Stimulated activated CD8-positive, alpha-beta memory T cell treated with anti-CD3 and anti-CD28 coated beads, Interleukin-12 subunit alpha, Interleukin-12 subunit beta, amount 100 ng/mL, for 24 hours (primary cell): ENCODE measurements around the gene HNRNPH3.
"Not testable (repeated sequence)": the region's sequence is repeated elsewhere in the genome, so short reads cannot be mapped to it uniquely, and the experiment has no call there.

ENCODE experiments used
- DNase-seq: peaks from one replicate; pipeline ENCODE4 v3.0.0-alpha.2; 2020; ENCODE audit errors: extremely low read depth

Gene HNRNPH3, protein sequence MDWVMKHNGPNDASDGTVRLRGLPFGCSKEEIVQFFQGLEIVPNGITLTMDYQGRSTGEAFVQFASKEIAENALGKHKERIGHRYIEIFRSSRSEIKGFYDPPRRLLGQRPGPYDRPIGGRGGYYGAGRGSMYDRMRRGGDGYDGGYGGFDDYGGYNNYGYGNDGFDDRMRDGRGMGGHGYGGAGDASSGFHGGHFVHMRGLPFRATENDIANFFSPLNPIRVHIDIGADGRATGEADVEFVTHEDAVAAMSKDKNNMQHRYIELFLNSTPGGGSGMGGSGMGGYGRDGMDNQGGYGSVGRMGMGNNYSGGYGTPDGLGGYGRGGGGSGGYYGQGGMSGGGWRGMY

DNA sequence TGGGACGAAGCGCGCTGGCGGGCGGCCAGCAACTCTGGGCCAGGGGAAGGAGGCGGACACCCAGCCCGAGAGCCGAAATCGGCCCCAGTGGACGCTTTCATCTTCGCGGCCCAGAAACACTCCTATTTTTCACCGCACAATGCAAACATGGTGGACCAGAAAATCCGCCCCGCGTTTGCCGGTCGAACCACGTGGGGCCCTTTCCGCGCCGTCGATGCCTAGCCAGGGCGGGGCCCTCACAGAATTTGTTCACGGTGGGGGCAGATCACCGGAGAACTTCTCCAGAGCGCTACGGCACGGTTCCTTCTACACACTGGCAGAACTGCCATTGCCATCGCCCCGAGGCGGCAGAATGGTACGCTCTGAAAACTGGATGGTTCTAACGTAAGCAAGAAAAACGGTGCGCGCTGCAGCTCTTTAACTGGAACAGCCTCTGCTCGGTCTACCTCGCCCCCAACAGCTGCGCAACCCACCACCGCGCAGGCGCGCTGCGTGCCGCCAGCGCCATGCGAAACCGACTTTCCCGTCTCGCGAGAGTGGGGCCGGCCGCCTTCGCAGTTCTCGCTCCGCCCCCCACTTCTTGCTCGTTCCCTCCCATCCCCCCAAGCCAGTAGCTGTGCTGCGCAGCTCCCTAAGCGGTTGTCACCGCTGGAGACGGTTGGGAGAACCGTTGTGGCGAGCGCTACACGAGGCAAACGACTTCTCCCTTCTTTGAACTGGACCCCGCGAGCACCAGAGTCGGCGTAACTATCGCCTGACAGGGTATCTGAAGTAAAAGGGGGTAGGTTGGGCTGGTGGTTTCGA, at the start of gene HNRNPH3:
Gene HNRNPH3, plus strand, starts transcription at position 610 of the 804 bp plus-strand sequence. CDS start 5,158 bp downstream, outside the sequence.
- DNase-seq, result peak; percentile 94

DNA sequence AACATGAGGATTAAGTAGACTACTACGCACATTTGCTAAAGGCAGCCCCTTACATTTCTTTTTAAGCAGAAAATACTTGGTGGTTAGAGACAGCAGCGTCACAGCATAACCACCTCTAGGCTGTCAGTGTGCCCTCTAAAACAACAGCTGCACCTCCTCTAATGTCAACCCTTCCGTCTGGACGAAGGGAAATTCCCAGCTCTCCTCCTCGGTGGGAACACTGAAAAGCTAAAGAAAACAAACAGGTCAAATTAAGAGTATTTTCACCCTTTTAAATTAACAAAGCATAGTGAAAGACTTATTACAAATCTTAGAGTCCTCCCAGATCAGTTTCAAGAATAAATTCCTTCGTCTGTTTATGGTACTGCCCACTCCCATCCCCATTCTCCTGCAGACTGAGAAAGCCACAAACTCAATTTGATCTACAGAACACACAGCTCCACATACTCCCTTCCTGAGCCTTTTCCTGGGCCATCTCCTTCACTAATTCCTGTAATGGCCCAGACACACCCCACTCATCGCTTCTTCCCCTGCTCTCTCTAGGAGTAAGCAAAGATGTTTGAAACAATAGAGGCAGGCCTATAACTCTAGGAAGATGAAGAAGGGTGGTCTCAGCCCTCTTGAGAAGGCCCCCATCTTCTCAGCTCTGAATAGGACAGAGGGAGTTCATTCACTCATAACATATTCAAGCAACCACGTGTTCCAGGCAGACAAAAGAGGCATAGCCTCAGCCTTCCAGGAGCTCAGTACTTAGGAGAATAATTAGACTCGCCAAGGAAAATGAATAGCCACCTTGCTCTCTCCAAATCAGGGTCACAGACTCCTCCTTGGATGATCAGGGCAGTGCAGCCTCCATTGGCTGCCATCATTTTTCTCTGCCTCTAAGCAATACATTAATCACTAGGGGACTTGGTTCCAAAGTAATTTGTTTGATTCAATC, 47.5 kb upstream of the HNRNPH3 start:
- DNase-seq, result no peak

DNA sequence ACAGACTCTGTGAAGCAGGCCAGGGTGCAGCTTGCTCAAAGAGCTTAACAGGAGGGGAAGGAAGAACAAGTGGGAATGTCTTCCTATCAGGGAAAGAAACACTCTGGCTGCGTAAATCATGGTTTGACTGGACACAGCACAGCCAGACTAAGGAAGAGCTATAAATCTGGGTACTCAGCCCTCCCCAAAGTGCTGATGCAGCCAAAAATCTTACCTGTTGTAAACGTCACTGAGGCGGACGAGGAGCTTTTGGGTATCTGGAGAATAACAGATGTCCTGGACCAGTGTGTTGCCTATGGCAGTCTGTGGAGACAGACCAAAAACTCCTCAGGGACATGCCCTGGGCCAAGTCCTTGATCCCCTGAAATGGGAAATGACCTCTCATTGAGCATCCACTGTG, 43.1 kb upstream of the HNRNPH3 start:
- no peak for DNase-seq

DNA sequence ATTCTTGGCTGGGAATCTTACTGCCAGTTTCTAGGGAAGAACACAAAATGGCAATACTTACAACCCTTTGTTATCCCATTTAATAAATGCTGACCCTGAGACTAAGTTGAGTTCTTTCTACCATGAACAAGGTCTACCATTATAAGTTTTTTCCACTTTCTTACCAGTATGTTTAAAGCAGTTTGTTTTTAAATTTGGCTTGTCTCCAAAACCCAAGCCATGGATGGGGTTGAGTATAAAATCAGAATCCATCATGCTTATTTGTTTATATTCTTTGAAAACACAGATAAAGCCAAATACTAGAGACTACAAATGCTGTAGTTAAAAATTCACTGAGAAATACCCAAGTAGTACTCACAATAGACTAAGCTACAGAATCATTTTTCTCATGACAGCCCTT, 41.1 kb upstream of the HNRNPH3 start:
- DNase-seq, result no peak

DNA sequence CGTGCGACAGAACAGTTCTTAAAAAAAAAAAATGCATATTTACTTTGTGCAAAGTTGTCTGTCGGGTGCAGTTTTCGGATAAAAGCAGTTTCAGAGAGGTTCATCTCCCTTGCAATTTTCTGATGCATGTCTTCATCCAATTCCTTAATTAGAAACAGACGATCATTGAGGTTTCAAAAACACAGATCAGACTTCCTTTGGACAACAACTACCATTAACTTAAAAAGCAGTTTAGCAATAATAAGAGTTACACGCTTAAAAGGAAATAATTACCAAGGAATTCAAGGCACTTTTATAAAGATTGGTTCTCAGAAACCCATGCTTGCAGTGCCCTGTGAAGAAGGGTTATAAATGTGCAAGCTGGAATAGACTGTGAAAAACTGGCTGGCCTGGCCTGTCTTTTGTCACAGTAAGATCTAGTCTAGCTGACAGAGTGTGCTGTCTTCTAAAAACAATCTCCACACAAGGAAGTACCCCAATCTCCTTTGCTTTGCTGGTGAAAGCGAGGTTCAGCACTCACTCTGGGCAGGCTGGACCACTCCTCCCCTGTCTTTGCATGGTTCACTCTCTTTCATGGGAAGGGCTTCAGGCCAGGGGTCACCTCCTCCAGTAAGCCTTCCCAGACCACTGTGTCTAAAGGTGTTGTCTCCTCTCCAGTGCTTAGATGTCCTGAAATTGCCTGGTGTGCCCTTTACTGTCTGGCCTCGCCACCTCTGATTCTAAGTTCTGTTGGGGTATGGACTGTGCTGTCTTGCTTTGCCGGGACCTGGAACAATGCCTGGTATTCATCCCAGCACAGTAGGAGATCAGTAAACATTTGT, 34.8 kb upstream of the HNRNPH3 start:
- no peak for DNase-seq

DNA sequence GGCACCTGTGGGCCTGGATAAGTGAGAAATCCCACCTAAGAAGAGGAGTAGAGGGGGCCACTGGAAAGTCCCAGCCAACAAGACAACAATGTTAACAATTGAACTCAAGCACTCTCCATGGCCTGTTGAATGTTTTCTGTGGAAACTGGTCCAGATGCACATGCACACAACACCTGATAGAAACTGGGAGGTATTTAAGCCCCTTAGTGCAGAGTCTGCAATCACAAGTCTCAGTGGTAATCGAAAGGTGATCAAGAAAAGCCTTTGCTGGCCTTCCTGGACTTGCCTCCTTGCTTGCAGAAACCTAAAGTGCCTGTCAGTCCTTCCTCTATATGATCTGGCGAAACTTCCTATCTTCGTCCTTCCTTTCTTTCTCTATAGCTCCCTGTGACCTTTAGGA, 30.6 kb upstream of the HNRNPH3 start:
- no peak for DNase-seq

DNA sequence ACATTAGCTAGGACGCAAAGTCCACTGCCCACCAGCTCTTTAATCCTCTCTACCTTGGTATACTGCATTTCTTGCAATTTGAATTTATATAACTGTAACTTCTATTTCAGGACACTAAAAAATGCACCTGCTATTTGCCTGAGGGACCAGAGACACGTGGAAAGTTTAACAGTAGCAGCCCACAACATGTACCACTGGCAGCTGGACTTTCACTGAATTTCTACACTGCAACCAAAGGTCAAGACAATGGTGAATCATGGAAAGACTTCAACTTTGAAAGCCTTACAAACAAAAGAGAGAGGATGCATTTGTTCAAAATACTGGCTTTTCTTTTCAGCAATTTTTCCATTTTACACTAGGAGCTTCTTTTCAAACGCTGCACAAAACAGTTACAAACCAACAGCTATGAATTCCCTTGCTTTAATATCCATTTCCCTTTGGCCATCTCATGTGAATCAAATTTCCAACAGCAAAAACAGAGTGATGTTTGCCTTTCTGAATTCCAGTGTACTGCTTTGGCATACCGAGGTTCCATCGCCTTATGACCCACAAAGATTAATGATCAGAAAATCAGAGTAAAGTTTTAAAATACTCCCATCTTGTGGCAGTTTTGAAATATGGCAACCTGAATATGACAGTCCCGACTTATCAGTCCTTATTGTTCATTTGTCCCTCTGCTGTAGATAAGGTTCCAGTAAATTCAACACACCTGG, 29.9 kb upstream of the HNRNPH3 start:
- no peak for DNase-seq

DNA sequence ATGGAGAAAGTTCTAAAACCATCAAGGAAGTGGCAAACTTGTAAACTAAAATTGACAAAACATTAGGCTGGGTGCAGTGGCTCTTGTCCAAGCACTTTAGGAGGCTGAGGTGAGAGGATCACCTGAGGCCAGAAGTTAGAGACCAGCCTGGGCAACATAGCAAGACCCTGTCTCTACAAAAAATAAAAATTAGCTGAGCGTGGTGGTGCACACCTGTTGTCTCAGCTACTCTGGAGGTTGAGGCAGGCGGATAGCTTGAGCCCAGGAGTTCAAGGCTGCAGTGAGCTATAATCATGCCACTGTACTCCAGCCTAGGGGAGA, 29.4 kb upstream of the HNRNPH3 start:
- no peak for DNase-seq

DNA sequence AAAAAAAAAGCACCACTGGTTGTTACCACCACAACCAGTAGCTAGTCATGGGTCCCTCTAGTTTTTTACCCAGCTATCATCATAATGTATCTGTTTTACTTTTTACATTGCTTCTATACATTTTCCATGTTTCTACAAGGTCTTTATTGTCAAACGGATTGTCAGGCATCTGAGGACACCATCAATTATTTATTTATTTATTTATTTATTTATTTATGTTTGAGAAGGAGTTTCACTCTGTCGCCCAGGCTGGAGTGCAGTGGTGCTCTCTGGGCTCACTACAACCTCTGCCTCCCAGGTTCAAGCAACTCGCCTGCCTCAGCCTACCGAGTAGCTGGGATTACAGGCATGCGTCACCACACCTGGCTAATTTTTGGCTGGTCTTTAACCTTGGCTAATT, 29.0 kb upstream of the HNRNPH3 start:
- DNase-seq, result no peak

DNA sequence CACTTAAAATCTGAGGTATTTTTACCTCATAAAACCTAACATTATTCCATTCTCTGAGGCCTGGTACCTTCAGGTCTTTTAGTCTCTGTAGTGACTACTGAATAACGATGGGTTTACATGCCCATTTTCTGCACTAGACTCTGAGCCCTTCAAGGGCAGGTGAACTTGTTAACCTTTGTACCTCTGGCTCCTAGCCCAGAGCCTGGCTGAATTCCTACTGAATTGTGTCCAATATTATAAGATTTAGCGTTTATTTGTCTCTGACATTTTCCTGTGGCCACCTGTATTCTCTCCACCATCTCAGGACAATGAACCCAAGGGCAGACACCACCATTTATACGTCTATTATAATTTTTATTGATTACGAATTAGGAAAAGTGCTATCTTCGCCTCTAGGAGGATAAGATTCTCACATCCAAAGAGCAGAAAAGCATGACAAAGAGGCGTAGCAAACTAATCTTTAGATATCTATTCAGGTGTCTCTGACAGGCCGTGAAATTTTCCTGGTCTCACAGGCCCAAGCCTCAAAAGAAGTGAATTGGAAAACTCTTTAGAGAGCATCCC, 27.9 kb upstream of the HNRNPH3 start:
- DNase-seq, result no peak

DNA sequence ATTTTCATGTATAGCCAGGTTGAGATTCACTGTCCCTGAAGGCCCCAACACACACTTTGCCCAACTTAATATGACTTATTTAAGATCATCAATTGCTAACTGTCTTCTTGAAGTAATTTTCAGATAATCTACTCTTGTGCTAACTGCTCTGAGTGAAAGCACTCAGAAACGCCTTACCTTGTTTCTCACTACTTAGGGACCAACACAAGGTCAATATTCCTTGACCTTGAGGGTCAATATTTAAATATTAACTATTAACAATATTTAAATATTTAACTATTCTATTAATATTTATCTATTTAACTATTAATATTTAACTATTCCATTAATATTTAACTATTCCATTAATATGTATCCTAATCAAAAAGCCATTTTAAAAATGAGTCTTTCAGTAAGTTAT, 26.0 kb upstream of the HNRNPH3 start:
- DNase-seq, result no peak

DNA sequence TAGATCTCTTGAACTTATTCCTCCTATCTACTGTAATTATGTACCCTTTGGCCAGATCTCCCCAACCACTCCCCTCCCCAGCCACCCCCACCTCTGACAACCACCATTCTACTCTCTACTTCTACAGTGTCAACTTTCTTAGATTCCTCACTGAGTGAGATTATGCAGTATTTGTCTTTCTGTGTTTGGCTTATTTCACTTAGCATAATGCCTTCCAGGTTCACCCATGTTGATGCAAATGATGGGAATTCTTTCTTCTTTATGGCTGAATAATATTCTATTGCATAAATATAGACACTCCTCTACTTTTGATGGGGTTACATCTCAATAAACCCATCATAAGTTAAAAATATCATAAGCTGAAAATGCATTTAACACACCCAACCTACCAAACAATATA, 21.3 kb upstream of the HNRNPH3 start:
- DNase-seq, result no peak

DNA sequence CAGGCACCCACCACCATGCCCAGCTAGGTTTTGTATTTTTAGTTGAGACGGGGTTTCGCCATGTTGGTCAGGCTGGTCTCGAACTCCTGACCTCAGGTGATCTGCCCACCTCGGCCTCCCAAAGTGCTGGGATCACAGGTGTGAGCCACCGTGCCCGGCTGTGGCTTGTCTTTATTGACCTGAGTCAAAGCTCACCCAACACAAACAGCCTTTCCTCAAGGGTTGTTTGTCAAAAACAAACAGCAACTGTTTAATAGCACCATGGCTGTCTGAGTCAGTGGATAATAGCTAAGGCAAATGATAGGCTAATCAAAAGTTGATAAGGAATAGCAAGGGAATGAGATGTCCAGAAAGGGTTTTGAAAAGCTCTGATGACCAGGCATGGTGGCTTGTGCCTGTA, 16.9 kb upstream of the HNRNPH3 start:
- DNase-seq, result not testable (repeated sequence)

DNA sequence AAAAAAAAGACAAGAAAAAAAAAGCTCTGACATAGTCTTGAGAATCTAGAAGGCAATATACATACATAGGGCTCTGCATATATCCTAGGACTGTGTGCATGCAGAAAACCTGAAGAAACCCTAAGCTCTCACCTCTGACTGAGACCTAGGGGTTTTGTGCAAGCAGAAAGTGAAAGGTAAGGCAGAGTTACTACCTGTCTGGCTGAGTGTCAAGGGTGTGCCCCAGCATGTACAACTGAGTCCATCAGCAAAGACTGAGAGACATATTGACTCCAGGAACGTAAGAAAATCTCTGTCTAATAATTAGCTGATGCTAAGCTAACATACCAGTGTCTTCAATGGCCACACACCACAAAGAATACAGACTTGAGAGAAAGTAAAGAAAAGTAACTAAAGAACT, 16.3 kb upstream of the HNRNPH3 start:
- no peak for DNase-seq

DNA sequence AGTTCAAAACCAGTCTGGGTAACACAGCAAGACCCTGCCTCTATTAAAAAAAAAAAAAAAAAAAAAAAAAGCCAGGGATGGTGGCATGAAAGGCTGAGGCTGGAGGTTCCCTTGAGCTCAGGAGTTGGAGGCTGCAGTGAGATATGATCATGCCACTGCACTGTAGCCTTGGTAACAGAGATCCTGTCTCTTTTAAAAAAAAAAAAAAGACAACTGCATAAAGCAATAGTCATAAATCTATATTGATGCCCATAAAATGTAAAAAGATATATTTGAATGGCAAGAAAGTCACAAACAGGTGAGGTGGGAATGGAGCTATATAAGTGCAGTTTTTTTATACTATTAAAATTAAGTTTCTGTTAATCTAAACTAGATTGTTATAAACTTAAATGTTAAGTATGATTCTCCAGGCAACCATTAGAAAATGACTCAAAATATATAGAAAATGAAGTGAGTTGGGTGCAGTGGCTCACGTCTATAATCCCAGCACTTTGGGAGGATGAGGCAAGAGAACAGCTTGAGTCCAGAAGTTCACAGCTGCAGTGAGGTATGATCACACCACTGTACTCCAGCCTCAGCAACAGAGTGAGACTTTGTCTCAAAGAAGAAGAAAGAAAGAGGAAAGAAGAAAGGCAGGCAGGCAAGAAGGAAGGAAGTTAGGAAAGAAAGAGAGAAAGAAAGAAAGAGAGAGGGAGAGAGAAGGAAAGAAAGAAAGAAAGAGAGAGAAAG, 13.4 kb upstream of the HNRNPH3 start:
- DNase-seq, result no peak

DNA sequence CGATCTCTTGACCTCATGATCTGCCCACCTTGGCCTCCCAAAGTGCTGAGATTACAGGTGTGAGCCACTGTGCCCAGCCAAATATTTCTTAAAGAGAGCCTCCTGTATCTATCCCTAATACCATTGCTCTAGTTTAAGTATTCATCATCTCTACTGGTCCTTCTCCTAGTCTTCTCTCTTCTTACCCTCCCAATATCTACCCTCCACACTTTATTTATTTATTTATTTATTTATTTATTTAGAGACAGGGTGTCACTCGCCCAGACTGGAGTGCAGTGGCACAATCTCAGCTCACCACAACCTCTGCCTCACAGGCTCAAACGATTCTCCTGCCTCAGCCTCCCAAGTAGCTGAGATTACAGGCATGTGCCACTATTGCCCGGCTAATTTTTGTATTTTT, 7.5 kb upstream of the HNRNPH3 start:
- DNase-seq, result not testable (repeated sequence)

DNA sequence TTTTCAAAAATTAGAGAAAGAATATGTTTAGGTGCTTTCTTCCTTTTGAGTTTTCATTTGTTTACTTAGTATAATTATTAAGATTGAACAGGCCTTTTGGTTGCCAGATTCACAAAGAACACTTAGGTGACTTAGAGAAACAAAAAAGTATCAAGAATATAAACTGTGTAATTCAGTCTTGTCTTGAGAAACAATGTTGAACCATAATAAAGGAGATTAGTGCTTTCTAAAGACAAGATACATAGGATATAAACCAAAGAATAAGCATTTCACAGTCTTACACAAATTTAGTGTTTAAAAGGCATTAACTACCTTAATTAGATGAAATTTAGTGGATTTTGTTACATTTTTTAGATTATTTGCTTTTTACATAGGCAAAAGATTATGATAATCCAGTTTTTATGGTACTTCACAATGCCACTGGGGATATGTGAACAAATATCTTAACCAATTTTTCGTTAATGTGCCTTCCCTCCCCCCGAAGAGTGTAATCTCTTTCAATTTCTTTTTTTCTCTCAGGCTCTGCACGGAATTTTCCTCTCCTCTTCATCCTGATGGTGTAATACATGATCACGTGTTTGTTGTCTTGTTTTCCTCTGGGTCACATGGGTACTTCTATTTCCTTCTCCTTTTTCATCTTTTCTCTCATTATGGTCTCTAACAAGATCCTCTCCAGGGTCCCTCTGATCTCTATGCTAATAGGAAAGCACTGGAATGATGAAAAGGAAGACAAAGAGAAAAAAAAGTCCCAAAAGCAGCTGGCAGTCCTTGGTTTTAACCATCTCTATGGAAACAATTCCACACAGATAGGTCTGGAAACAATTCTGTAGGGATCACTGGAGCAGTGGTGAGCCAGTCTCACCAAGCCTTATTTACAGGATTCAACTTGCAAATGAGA, 3.7 kb upstream of the HNRNPH3 start:
- DNase-seq, result no peak

DNA sequence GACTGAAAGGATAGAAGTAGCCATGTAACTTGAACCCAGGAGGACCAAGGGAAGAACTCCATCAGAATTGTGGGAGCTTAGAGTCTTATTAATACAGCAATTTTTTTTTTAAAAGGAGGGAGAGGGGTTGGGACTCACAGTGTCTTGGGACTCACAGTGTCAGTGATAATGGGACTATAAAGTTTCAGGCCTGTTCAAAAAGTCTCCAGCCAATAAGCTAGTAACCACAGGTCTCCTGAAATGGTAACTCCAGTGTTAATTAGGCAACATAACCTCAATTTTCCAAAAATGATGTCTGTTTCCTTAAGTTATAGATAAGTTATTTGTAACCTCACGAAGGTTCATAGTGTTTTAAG, 2.4 kb upstream of the HNRNPH3 start:
- no peak for DNase-seq
